ENCODE results near the gene SLC25A26.
A peak's percentile ranks its signal among the peaks of the same experiment; 100 is the strongest.

SLC25A26 gene

GRCh38 chr3:66370179-66370578 lies 149.4 kb downstream of the SLC25A26 start:
- H3K4me3 ChIP-seq (replicated peaks in 1 of 2; ENCODE audit: low read depth in 2 of 2, low read length in 2 of 2) = no peak overlapping the region
- DNase-seq (ENCODE audit: low read depth in 2 of 2) = no peak
- no peak for TF ChIP-seq CTCF (IDR thresholded peaks at IDR 0.05; ENCODE audit: low read depth, low read length)

- no peak overlapping the region for H3K4me3 ChIP-seq (replicated peaks in 1 of 2; ENCODE audit: low read depth in 2 of 2, low read length in 2 of 2)
- no peak for DNase-seq (ENCODE audit: low read depth in 2 of 2)
Measured at GRCh38 chr3:66371432-66371831, 150.6 kb downstream of the SLC25A26 start.

GRCh38 chr3:66372681-66373350 lies 152.0 kb downstream of the SLC25A26 start:
- no peak overlapping the region for H3K4me3 ChIP-seq (replicated peaks in 1 of 2; ENCODE audit: low read depth in 2 of 2, low read length in 2 of 2)
- DNase-seq (ENCODE audit: low read depth in 2 of 2) = peak; percentile 15
- TF ChIP-seq CTCF (IDR thresholded peaks at IDR 0.05; ENCODE audit: low read depth, low read length) = peak; percentile 4

More at GRCh38 chr3:66371432-66371831, 150.6 kb downstream of the SLC25A26 start:
- no peak for TF ChIP-seq CTCF (IDR thresholded peaks at IDR 0.05; ENCODE audit: low read depth, low read length)

- peak; percentile 83 to 89 for DNase-seq (ENCODE audit: low read depth in 2 of 2)
- H3K4me3 ChIP-seq (replicated peaks in 1 of 2; ENCODE audit: low read depth in 2 of 2, low read length in 2 of 2) = no peak overlapping the region
- TF ChIP-seq CTCF (IDR thresholded peaks at IDR 0.05; ENCODE audit: low read depth, low read length) = no peak
Measured at GRCh38 chr3:66376568-66376967, 155.8 kb downstream of the SLC25A26 start.

- DNase-seq (ENCODE audit: low read depth in 2 of 2) = no peak
- no peak overlapping the region for H3K4me3 ChIP-seq (replicated peaks in 1 of 2; ENCODE audit: low read depth in 2 of 2, low read length in 2 of 2)
- TF ChIP-seq CTCF (IDR thresholded peaks at IDR 0.05; ENCODE audit: low read depth, low read length) = no peak
Measured at GRCh38 chr3:66377800-66378199, 157.0 kb downstream of the SLC25A26 start.

- peak in 1 of 2 donors; percentile 29 for DNase-seq (ENCODE audit: low read depth in 2 of 2)
- peak; percentile 61 for TF ChIP-seq CTCF (IDR thresholded peaks at IDR 0.05; ENCODE audit: low read depth, low read length)
- H3K4me3 ChIP-seq (replicated peaks in 1 of 2; ENCODE audit: low read depth in 2 of 2, low read length in 2 of 2) = no peak overlapping the region
Measured at GRCh38 chr3:66378256-66378655, 157.5 kb downstream of the SLC25A26 start.

GRCh38 chr3:66379565-66379964 lies 158.8 kb downstream of the SLC25A26 start:
- no peak for TF ChIP-seq CTCF (IDR thresholded peaks at IDR 0.05; ENCODE audit: low read depth, low read length)
- no peak overlapping the region for H3K4me3 ChIP-seq (replicated peaks in 1 of 2; ENCODE audit: low read depth in 2 of 2, low read length in 2 of 2)
- DNase-seq (ENCODE audit: low read depth in 2 of 2) = no peak
